Fibroblast of skin of scalp (primary cell): ENCODE results near the gene HEPACAM.

Experiments
- DNase-seq: peaks from one replicate; pipeline ENCODE4 v3.0.0-alpha.2; 2013

HEPACAM gene

GRCh38 chr11:124884869-124885479 is 50.9 kb downstream of the HEPACAM start:
- DNase-seq = no peak

DNA sequence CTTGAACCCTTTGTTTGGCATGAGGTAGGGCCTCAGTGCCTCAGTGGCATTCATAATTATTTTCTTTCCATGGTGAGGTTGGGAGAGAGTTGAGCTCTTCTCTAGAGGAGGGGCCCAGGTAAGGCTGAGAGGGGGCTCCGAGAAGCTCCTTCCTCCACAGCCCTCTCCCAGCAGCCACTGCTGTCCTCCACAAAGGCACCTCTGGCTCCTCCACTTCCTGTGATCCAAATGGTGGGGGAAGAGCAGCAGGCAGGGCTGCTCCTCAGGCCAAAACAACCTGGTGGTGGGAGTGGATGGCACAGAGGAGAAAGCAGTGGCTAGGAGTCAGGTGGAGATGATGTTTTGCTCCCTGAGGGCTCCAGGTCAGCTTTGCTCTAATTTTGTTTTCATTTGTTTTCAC is 51.5 kb downstream of the HEPACAM start:
- DNase-seq = no peak

GRCh38 chr11:124882339-124883071 is 53.3 kb downstream of the HEPACAM start:
- no peak for DNase-seq

DNA sequence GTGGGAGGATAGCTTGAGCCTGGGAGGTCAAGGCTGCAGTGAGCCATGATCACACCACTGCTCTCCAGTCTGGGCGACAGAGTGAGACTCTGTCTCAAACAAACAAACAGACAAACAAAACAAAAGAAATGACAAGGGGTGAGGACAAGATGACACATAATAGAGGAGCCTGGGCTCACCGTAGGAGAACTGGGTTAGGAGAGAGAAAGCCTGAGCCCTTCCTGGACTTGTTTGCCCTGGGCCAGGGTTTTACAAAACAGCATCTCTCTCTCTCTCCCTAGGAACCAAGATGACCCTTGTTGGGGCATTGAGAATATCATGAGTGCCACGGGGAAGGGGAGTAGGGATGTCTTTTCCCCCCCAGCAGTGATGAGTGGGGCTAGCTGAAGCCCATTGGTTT is 54.9 kb downstream of the HEPACAM start:
- DNase-seq = no peak

GRCh38 chr11:124880290-124880611 is 55.6 kb downstream of the HEPACAM start:
- DNase-seq = no peak

- no peak for DNase-seq
Measured at GRCh38 chr11:124879493-124880289, 56.2 kb downstream of the HEPACAM start.

DNA sequence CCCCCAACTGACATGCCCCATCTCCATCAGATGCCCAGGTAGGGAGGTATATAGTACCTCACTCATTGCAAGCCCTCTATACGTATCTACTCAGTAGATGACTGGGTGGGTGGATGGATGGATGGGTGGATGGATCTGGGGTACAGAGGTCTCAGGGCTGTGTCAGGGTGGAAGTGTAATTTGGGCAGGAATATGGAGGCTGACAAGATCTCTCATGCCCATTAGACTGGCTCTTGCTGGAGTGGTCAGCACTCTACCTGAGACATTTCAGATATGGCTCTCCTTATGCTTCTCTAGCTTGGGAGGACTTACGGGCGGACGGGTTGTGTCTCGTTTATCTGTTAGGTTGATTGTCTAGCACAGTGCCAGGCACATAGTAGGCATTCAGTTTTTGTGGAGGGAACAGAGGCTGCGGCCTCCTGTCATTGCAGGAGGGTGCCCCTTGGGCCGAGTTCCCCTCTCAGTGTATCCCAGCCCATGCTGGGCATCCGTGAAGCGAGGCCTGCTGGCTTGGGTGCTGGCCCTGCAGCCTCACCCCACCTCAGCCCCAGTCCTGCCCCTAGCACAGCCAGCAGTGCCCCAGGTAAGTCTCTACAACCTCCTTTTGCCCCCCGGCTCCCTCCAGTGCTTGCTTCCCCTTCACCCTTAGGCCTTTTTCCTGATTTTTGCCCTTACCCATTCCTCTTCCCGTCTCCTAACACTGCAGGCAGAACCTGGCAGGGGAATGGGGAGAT is 56.9 kb downstream of the HEPACAM start:
- DNase-seq = no peak

DNA sequence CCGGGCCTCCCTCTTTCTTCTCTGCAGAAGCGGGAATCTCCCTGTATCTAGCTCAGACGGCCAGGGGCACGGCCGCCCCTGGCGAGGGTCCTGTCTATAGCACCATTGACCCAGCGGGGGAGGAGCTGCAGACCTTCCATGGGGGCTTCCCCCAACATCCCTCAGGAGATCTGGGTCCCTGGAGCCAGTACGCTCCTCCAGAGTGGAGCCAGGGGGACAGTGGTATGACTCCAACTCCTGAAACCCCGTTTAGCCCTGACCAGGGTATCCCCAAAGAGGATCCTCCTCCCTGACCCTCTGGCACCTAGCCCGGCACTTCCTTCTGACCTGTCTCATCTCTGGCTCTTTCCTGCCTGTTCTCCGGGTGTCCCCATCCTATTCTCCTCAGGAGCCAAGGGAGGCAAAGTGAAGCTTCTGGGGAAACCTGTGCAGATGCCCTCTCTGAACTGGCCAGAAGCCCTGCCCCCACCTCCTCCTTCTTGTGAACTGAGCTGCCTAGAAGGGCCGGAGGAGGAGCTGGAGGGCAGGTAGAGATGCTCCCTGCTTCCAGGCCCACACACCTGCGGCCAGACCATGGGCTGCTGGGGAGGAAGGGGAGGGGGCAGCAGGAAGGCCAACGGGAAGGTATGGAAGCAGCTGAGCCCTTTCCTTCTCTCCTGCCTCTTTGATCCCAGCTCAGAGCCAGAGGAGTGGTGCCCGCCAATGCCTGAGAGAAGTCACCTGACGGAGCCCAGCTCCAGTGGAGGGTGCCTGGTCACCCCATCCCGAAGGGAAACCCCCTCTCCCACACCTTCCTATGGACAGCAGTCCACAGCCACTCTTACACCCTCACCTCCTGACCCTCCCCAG is 57.7 kb downstream of the HEPACAM start:
- no peak for DNase-seq

GRCh38 chr11:124877631-124877909 is 58.3 kb downstream of the HEPACAM start:
- no peak for DNase-seq

- no peak for DNase-seq
Measured at GRCh38 chr11:124876818-124877630, 58.8 kb downstream of the HEPACAM start.

- peak; percentile 96 for DNase-seq
Measured at GRCh38 chr11:124875943-124876817, 59.7 kb downstream of the HEPACAM start.

DNA sequence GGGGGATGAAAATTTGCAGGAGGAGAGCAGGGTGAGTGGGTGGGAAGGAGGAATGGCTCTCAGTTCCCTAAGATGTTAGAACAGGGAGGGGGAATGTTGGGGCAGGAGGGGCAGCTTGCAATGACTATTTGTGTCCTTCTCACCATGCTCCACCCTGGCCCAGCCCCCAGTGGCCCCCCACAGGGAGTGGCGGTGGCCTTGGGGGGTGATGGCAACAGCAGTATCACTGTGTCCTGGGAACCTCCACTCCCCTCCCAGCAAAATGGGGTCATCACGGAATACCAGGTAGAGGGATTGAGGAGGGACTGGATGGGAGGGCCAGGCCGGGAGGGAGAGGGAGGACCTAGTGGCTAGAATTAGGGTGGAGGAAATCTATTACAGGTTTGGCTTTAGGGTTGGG is 60.4 kb downstream of the HEPACAM start:
- no peak for DNase-seq

GRCh38 chr11:124874571-124875255 is 61.1 kb downstream of the HEPACAM start:
- no peak for DNase-seq

- no peak for DNase-seq
Measured at GRCh38 chr11:124873951-124874350, 61.9 kb downstream of the HEPACAM start.

GRCh38 chr11:124872741-124873140 is 63.1 kb downstream of the HEPACAM start:
- DNase-seq = no peak

GRCh38 chr11:124872280-124872679 is 63.6 kb downstream of the HEPACAM start:
- no peak for DNase-seq

GRCh38 chr11:124870430-124870829 is 65.4 kb downstream of the HEPACAM start:
- DNase-seq = no peak

DNA sequence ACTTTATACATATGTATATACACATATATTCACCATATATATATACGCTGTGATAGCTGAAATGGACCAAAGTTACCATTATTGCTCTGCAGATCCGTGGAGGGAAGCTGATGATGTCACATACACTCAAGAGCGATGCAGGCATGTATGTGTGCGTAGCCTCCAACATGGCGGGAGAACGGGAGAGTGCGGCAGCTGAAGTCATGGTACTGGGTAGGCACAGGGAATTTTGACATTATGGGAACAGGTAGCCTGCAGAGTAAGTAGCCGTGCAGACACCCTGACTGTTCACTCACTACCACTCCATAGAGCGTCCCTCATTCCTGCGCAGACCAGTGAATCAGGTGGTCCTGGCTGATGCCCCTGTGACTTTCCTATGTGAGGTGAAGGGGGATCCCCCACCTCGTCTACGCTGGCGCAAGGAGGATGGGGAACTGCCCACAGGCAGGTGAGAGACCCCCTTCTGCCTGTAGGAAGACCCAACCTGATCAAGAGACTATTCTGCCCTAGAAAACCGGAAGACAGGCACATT is 65.9 kb downstream of the HEPACAM start:
- DNase-seq = no peak

GRCh38 chr11:124869331-124869730 is 66.5 kb downstream of the HEPACAM start:
- DNase-seq = no peak
